Cortex of kidney (tissue), 1 donor: Measurements from ENCODE around the gene CBL.

Experiments
- DNase-seq: peaks from one replicate; lab custom pipeline; 2025; lab: John Stamatoyannopoulos, UW

CBL gene

GRCh38 chr11:119273721-119274120 is 67.6 kb downstream of the CBL start:
- no peak for DNase-seq

GRCh38 chr11:119277660-119278059 is 71.5 kb downstream of the CBL start:
- DNase-seq: no peak

- no peak for DNase-seq
These were observed 76.4 kb downstream of the CBL start for GRCh38 chr11:119282495-119282894.

GRCh38 chr11:119284344-119285157 is 78.4 kb downstream of the CBL start:
- DNase-seq: no peak

GRCh38 chr11:119285431-119285830 is 79.3 kb downstream of the CBL start:
- DNase-seq: no peak

- no peak for DNase-seq
These were observed 82.1 kb downstream of the CBL start for GRCh38 chr11:119288219-119288618.

GRCh38 chr11:119290894-119291497 is 84.9 kb downstream of the CBL start:
- no peak for DNase-seq

- no peak for DNase-seq
These were observed 87.3 kb downstream of the CBL start for GRCh38 chr11:119293461-119293860.

GRCh38 chr11:119295178-119295577 is 89.0 kb downstream of the CBL start:
- no peak for DNase-seq

- DNase-seq: no peak
These were observed 91.8 kb downstream of the CBL start for GRCh38 chr11:119297938-119298337.

- DNase-seq: no peak
These were observed 92.6 kb downstream of the CBL start for GRCh38 chr11:119298726-119299125.

- no peak for DNase-seq
These were observed 93.3 kb downstream of the CBL start for GRCh38 chr11:119299416-119299815.

GRCh38 chr11:119300198-119300964 is 94.2 kb downstream of the CBL start:
- no peak for DNase-seq

- DNase-seq: no peak
These were observed 97.1 kb downstream of the CBL start for GRCh38 chr11:119303227-119303718.

- DNase-seq: no peak
These were observed 99.6 kb downstream of the CBL start for GRCh38 chr11:119305556-119306372.

- no peak for DNase-seq
These were observed 100.3 kb downstream of the CBL start for GRCh38 chr11:119306373-119306890.

- DNase-seq: no peak
These were observed 101.1 kb downstream of the CBL start for GRCh38 chr11:119307219-119307618.

GRCh38 chr11:119307974-119308373 is 101.8 kb downstream of the CBL start:
- no peak for DNase-seq

- DNase-seq: no peak
These were observed 103.3 kb downstream of the CBL start for GRCh38 chr11:119309411-119309810.

GRCh38 chr11:119309953-119310681 is 104.0 kb downstream of the CBL start:
- DNase-seq: no peak

- no peak for DNase-seq
These were observed 104.5 kb downstream of the CBL start for GRCh38 chr11:119310682-119311052.
